Stimulated activated CD8-positive, alpha-beta memory T cell treated with anti-CD3 and anti-CD28 coated beads, Interleukin-4, amount 100 ng/mL, for 1 hour (primary cell): ENCODE results near the gene ADH6.
"Not testable (repeated sequence)": the region's sequence is repeated elsewhere in the genome, so short reads cannot be mapped to it uniquely, and the experiment has no call there.

Experiments
- DNase-seq, 2 donors: peaks; one replicate each; pipeline ENCODE4 v3.0.0-alpha.2; 2020; ENCODE audit warnings: low read depth in 2 of 2, low spot score in 1 of 2

ADH6 gene

GRCh38 chr4:99219072-99219471 is at the start of gene ADH6:
Gene ADH6 (minus strand): TSS chr4:99219246. CDS start chr4:99219152, 94 bp downstream.
- DNase-seq = no peak

- no peak for DNase-seq
These were observed 45.9 kb upstream of the ADH6 start for GRCh38 chr4:99264927-99265326.

DNA sequence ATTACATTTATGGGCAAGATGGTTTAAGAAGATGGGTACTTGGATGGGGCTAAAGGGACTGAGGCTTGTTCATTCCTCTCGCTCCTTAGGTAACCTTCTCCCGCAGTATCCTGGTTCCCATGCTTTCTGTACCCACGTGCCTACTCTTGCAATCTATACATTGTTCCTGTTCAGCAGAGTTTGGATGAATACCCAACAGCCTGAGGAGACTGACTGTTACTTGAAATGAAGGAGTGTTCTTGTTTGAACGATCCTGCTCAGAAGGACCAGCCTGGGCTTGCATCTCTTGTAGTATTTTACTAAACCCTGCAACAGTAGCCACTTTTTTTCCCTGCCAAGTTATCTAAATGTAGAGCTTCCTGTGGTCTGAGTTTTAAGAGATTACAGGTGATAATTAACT is 33.7 kb upstream of the ADH6 start:
- DNase-seq = no peak

DNA sequence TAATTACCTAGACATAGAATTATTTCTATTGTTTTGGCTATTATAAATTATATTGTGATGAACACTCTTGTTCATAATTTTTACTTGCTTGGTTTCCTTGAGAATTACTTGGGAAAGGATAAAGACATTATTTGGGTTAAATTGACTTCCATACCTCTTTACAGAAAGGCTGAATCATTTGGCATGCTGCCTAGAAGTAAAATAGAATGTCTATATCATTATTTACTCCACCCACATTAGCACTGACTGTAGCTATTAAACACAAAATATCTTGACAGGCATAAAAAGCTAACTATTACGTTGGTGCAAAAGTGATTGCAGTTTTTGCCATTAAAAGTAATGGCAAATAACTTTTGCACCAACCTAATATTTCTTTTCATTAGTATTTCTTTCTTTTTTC is 29.7 kb upstream of the ADH6 start:
- no peak for DNase-seq

GRCh38 chr4:99235955-99236354 is 16.9 kb upstream of the ADH6 start:
- DNase-seq = no peak

GRCh38 chr4:99234331-99235010 is 15.4 kb upstream of the ADH6 start:
- no peak for DNase-seq

DNA sequence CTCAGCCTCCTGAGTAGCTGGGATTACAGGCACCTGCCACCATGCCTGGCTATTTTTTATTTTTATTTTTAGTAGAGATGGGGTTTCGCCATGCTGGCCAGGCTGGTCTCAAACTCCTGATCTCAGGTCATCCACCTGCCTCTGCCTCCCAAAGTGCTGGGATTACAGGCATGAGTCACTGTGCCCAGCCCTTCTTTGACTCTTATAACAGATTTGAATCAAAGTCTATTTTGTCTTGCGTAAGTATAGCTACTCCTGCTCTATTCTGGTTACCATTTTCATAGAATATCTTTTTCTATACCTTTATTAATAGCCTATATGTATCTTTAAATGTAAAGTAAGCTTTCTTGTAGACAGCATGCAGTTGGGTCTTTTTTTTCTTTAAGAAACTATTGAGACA is 14.4 kb upstream of the ADH6 start:
- DNase-seq = not testable (repeated sequence)

- DNase-seq = not testable (repeated sequence)
These were observed 9.7 kb upstream of the ADH6 start for GRCh38 chr4:99228706-99229105.

GRCh38 chr4:99227646-99228045 is 8.6 kb upstream of the ADH6 start:
- not testable (repeated sequence) for DNase-seq

GRCh38 chr4:99221980-99222379 is 2.9 kb upstream of the ADH6 start:
- no peak for DNase-seq

DNA sequence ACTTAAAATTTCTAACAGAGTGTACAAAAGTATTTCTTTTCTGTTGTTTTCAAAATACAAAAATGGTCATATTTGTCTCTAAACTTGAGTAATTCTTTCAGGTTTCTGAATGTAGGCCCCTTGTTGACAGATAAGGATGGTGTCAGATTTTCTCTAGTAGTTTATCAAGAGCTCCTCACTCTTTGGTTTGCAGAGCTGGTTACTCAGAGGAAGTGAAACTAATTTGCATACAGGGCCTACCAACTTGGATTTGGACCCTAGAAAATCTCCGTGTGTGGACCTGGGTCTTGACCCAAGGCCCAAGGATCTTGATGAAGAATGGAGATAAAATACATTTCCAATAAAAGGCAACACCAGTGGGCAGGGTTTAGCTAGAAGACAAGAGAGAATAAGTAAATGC is 433 bp upstream of the ADH6 start:
- no peak for DNase-seq

- no peak for DNase-seq
These were observed 3.5 kb downstream of the ADH6 start for GRCh38 chr4:99215521-99215920.

GRCh38 chr4:99210789-99211188 is 8.3 kb downstream of the ADH6 start:
- DNase-seq = no peak

- DNase-seq = no peak
These were observed 9.4 kb downstream of the ADH6 start for GRCh38 chr4:99209671-99210070.

DNA sequence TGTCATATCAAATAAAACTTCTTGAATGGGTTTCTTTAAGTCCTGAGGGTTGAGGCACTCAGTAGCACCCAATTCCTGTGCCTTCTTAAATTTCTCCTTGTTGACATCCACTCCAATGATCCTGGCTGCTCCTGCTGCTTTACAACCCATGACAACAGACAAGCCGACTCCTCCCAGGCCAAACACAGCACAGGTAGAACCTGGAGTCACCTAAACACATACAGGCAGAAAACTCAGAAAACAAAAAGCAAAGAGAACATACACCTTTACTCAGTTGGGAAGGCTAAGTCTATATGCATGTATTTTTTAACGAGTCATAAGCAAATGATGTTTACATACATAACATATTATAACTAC is 10.3 kb downstream of the ADH6 start:
- no peak for DNase-seq

- DNase-seq = no peak
These were observed 10.9 kb downstream of the ADH6 start for GRCh38 chr4:99207911-99208718.

DNA sequence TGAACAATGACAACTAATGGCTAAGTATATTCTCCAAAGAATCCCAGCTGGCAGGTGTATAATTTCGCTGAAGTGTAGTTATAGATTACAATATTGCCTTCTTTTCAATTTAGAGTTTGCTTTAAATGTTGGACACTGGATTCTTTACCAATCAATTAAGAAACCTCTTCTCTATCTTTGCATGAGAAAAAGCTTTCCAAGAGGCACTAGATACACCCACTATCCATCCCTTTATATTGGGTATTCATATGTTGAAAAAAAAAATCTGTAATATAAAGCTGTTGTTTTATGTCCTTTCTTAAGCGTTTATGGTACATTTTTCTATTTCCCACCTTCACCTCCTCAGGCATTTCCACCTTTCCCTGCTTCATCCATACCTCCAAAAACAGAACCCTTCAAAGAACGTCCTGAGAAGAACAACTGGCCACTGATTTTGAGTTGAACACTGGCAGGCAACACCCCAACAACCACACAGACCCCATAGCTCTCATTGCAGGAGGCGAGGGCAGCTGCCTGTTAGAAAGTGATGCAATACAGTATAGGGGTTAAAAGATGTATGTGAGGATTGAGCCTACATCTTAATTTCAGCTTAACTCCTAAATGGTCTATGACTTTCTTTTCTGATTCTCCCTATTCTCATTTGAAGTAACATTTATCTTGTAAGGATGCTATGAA is 11.8 kb downstream of the ADH6 start:
- no peak for DNase-seq

GRCh38 chr4:99205153-99205979 is 13.7 kb downstream of the ADH6 start:
- no peak for DNase-seq

- no peak for DNase-seq
These were observed 16.5 kb downstream of the ADH6 start for GRCh38 chr4:99202536-99202935.

- no peak for DNase-seq
These were observed 17.0 kb downstream of the ADH6 start for GRCh38 chr4:99202094-99202493.

DNA sequence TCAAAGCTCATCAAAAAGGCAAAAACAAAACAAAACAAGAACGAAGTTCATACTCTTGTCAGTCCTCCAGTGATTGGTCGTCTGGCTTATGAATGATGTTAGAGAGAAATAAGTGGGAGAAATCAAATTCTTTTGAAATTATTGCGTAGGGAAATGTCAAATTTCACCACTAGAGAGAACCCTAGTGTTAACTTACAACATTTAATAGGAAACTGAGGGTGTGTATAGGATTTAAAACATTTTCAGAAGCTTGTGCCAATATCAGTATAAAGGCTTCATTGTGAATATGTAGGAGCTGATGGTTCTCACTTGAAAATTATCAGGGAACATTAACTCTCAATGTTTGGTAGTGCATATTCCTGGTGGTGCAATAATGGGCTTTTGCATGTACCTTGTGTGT is 17.4 kb downstream of the ADH6 start:
- DNase-seq = no peak
